ENCODE data around the gene LYPLAL1. TPM values are rescaled to one million over a fixed set of nuclear protein-coding genes. Genes with fewer than 3 reads are reported as not detected.

The LYPLAL1 gene
- 10.2 to 24.9 TPM (median 23.1 TPM) in 5 replicates for total RNA-seq (2022; extraction: Qiagen RNA extraction)

DNA sequence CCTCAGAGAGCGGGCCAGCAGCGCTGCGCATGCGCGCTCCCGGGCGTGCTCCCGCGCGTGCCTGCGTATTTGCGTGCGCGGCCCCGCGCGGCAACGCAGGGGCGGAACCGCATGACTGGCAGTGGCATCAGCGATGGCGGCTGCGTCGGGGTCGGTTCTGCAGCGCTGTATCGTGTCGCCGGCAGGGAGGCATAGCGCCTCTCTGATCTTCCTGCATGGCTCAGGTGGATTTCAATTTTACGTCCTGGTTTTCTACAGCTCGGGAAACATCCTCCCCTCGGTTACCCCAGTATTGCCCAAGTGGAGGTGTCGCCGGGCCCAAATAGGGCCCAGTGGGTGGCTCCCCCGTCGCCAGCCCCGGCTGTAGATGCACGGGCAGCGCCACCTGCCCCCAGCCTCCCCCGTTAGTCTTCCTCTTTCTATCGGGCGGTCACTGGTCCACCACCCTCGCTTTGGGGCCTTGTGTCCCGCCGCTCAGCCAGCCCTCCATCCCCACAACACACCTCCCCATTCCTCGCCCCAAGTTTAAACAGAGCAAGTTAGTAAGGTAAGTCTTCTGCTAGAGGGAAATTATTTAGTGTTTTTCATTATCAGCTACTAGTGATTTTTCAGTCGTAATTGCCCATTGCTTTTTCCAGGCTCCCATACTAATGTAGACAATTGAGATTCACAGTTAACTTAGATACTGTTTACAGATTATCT, at the start of gene LYPLAL1:
Gene LYPLAL1, plus strand, starts transcription at position 121 of the 702 bp plus-strand sequence. Its CDS starts 13 bp downstream, at position 134.

All from A549 treated with CORT108297 at 1 μM for 4 hours (cell line).